PC-9 (cell line): Measurements from ENCODE around the gene CCM2. TPM values are rescaled to one million over a fixed set of nuclear protein-coding genes. Genes with fewer than 3 reads are reported as not detected.

Source experiments
- BruUV-seq: library from RNA; stranded (reverse); fragments of 400-500 nt; replicated peaks from 2 replicates; lab custom pipeline; 2021; lab: Mats Ljungman, UMichigan
- CTCF ChIA-PET: fragments of 300-600 bp; sonication (Branson Sonifier 250); formaldehyde crosslinking; loops from one replicate; lab custom pipeline; 2022; ENCODE audit warnings: antibody characterized with exemption; lab: Charles Lee
- POLR2A ChIA-PET: fragments of 300-600 bp; sonication (Branson Sonifier 250); formaldehyde crosslinking; loops from one replicate; lab custom pipeline; 2022; ENCODE audit warnings: antibody characterized with exemption; ENCODE audit not compliant: unreplicated experiment; lab: Charles Lee
- DNase-seq, 2 experiments: peaks; one replicate each; pipeline versions ENCODE4 v3.0.0 to v3.0.0-alpha.2; 2015 to 2022; ENCODE audit warnings: mixed read lengths in 1 of 2
- H2AFZ ChIP-seq: fragments of 200-600 bp; sonication (generic); 2 replicates; pipeline ENCODE4 v1.8.1; 2017; ENCODE audit warnings: antibody characterized with exemption
- H3F3A ChIP-seq: fragments of 200-600 bp; sonication (generic); 2 replicates; pipeline ENCODE4 v1.8.1; 2017; ENCODE audit warnings: antibody characterized with exemption, mild to moderate bottlenecking, low read depth; ENCODE audit not compliant: insufficient read depth
- H3K27ac ChIP-seq: fragments of 200-600 bp; sonication (generic); 2 replicates; pipeline ENCODE4 v1.6.1; 2016; ENCODE audit warnings: mixed run types
- H3K27me3 ChIP-seq: fragments of 200-600 bp; sonication (generic); 2 replicates; pipeline ENCODE4 v1.6.1; 2016; ENCODE audit warnings: low read depth, mixed run types; ENCODE audit not compliant: insufficient read depth
- H3K36me3 ChIP-seq: fragments of 200-600 bp; sonication (generic); 2 replicates; pipeline ENCODE4 v1.6.1; 2016; ENCODE audit warnings: low read depth, mixed run types
- H3K4me1 ChIP-seq: fragments of 200-600 bp; sonication (generic); replicated peaks from 2 replicates; pipeline ENCODE4 v1.6.1; 2016; ENCODE audit warnings: mixed run types; ENCODE audit not compliant: insufficient read depth
- H3K4me2 ChIP-seq: fragments of 200-600 bp; sonication (generic); 2 replicates; pipeline ENCODE4 v1.6.1; 2017; ENCODE audit warnings: mixed run types
- H3K4me3 ChIP-seq: fragments of 200-600 bp; sonication (generic); 2 replicates; pipeline ENCODE4 v1.6.1; 2016; ENCODE audit warnings: mixed run types
- H3K79me2 ChIP-seq: fragments of 200-600 bp; sonication (generic); 2 replicates; pipeline ENCODE4 v1.6.1; 2017; ENCODE audit warnings: low read depth, mixed run types
- H3K9me2 ChIP-seq: fragments of 200-600 bp; sonication (generic); 2 replicates; pipeline ENCODE4 v1.8.1; 2017; ENCODE audit warnings: mild to moderate bottlenecking; ENCODE audit not compliant: insufficient read depth
- H3K9me3 ChIP-seq: fragments of 200-600 bp; sonication (generic); 2 replicates; pipeline ENCODE4 v1.8.1; 2016; ENCODE audit warnings: low read depth; ENCODE audit not compliant: insufficient read depth
- H4K20me1 ChIP-seq: fragments of 200-600 bp; sonication (generic); 2 replicates; pipeline ENCODE4 v1.8.1; 2017; ENCODE audit not compliant: insufficient read depth
- EZH2 ChIP-seq: fragments of 200-600 bp; sonication (generic); IDR thresholded peaks from 2 replicates; pipeline ENCODE4 v1.8.0; 2017; ENCODE audit warnings: antibody characterized with exemption, low read depth
- intact Hi-C: fragments of 100-400 bp; cut with micrococcal nuclease; formaldehyde crosslinking; loops from one replicate; pipeline ENCODE4 v1.10.0; 2022; ENCODE audit not compliant: unreplicated experiment
- total RNA-seq: library from RNA; stranded (reverse); gene quantifications from 2 replicates; pipeline ENCODE4 v1.2.3, GENCODE V29; 2021
- TF ChIP-seq, protein P1 (sequence below): fragments of 200-600 bp; sonication (generic); conservative IDR thresholded peaks from 2 replicates; pipeline ENCODE4 v1.6.1; 2017; ENCODE audit warnings: mixed run types, antibody characterized with exemption, mild to moderate bottlenecking, moderate library complexity

Gene CCM2
- total RNA-seq, 1 experiment from 2014 or later: 54.2 TPM

GRCh38 chr7:44976746-44977196, 23.2 kb upstream of the CCM2 start:
- Histone ChIP-seq H3K27me3 (no peaks in the 10 kb centered on the region), H3F3A (peaks cover 26% of the 10 kb centered on the region), H3K4me3 (no peak overlapping the region), H3K79me2 (no peaks in the 10 kb centered on the region), H3K4me1 (no peaks in the 10 kb centered on the region), H3K9me2 (no peaks in the 10 kb centered on the region), H3K4me2 (no peak overlapping the region), H3K36me3 (no peaks in the 10 kb centered on the region), H3K9me3 (no peaks in the 10 kb centered on the region), H3K27ac (no peak overlapping the region), H2AFZ (no peak overlapping the region), H4K20me1 (no peaks in the 10 kb centered on the region)
- TF ChIP-seq, protein P1, sequence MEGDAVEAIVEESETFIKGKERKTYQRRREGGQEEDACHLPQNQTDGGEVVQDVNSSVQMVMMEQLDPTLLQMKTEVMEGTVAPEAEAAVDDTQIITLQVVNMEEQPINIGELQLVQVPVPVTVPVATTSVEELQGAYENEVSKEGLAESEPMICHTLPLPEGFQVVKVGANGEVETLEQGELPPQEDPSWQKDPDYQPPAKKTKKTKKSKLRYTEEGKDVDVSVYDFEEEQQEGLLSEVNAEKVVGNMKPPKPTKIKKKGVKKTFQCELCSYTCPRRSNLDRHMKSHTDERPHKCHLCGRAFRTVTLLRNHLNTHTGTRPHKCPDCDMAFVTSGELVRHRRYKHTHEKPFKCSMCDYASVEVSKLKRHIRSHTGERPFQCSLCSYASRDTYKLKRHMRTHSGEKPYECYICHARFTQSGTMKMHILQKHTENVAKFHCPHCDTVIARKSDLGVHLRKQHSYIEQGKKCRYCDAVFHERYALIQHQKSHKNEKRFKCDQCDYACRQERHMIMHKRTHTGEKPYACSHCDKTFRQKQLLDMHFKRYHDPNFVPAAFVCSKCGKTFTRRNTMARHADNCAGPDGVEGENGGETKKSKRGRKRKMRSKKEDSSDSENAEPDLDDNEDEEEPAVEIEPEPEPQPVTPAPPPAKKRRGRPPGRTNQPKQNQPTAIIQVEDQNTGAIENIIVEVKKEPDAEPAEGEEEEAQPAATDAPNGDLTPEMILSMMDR: no peak
- POLR2A ChIA-PET: no interaction called here
- DNase-seq: no peak
- intact Hi-C loops: no loop called here
- CTCF ChIA-PET: no interaction called here
- no TSS peak for BruUV-seq

- Histone ChIP-seq H3K9me2 (no peaks in the 10 kb centered on the region), H3F3A (peaks cover 33% of the 10 kb centered on the region), H3K4me1 (no peaks in the 10 kb centered on the region), H3K4me3 (no peak overlapping the region), H3K27ac (no peak overlapping the region), H3K79me2 (no peaks in the 10 kb centered on the region), H3K4me2 (no peak overlapping the region), H4K20me1 (peaks cover 4% of the 10 kb centered on the region; the same call in 1 of the 2 replicates), H3K9me3 (no peaks in the 10 kb centered on the region), H3K36me3 (peaks cover 2% of the 10 kb centered on the region; the same call in 1 of the 2 replicates), H2AFZ (no peak overlapping the region), H3K27me3 (no peaks in the 10 kb centered on the region)
- BruUV-seq: no TSS peak
- peak in 1 of 2 experiments; percentile 46 for DNase-seq
- TF ChIP-seq, protein P1: no peak
- TF ChIP-seq EZH2: no peak
- intact Hi-C loops: no loop called here
- CTCF ChIA-PET: no interaction called here
- POLR2A ChIA-PET: interaction anchor here (0.6 kb wide), 1 partner anchor 88 kb away, joined by 7 read pairs; no protein-coding TSS in a partner anchor
Measured at GRCh38 chr7:44977304-44977958, 22.6 kb upstream of the CCM2 start.

GRCh38 chr7:44977959-44978335, 22.1 kb upstream of the CCM2 start:
- Histone ChIP-seq H2AFZ (no peak overlapping the region), H4K20me1 (peaks cover 9% of the 10 kb centered on the region), H3K27ac (no peak overlapping the region), H3K4me1 (no peaks in the 10 kb centered on the region), H3F3A (peaks cover 38% of the 10 kb centered on the region), H3K9me3 (no peaks in the 10 kb centered on the region), H3K79me2 (peaks cover under 1% of the 10 kb centered on the region; the same call in 1 of the 2 replicates), H3K27me3 (no peaks in the 10 kb centered on the region), H3K9me2 (no peaks in the 10 kb centered on the region), H3K4me2 (no peak overlapping the region), H3K36me3 (peaks cover 7% of the 10 kb centered on the region; the same call in 1 of the 2 replicates), H3K4me3 (no peak overlapping the region)
- ChIA-PET CTCF (no interaction called here), POLR2A (interaction anchor here (0.6 kb wide), 1 partner anchor 88 kb away, joined by 7 read pairs; no protein-coding TSS in a partner anchor)
- no peak for TF ChIP-seq EZH2
- TF ChIP-seq, protein P1: no peak
- DNase-seq: no peak
- intact Hi-C loops: no loop called here
- no TSS peak for BruUV-seq
